K562 (cell line): ENCODE measurements around the gene RNF113B. TPM values are rescaled to one million over a fixed set of nuclear protein-coding genes. Genes with fewer than 3 reads are reported as not detected.

Experiments
- ATAC-seq: fragments of 200-7000 bp; cut with Tn5 transposase; 3 replicates; pipeline ENCODE4 v1.9.1; 2020; ENCODE audit warnings: moderate library complexity
- BruUV-seq: library from RNA; stranded (reverse); fragments of 400-500 nt; replicated peaks from 2 replicates; lab custom pipeline; 2021; lab: Mats Ljungman, UMichigan
- CTCF ChIA-PET: fragments of 300-600 bp; formaldehyde crosslinking; extraction: SDS; loops from one replicate; lab custom pipeline; 2021; ENCODE audit warnings: low intra/inter-chr PET ratio; lab: Yijun Ruan, JAX
- POLR2A ChIA-PET: fragments of 300-600, 350-650 bp; sonication (Branson Sonifier 250); formaldehyde crosslinking; extraction: SDS; loops from one replicate; lab custom pipeline; 2021; ENCODE audit warnings: antibody characterized with exemption, inconsistent platforms; lab: Yijun Ruan, JAX
- DNase-seq, 4 experiments: peaks; one replicate each; pipeline versions ENCODE4 v3.0.0 to v3.0.0-alpha.2; 2011 to 2018; ENCODE audit warnings: low spot score in 3 of 4, mixed read lengths in 3 of 4; ENCODE audit errors: extremely low read depth in 1 of 4
- FAIRE-seq: peaks from 2 replicates; lab custom pipeline; 2011; peaks lifted over from hg19 to GRCh38; lab: Jason Lieb, UNC
- H2AFZ ChIP-seq: 2 replicates; pipeline ENCODE4 v1.6.0; 2011; ENCODE audit warnings: low read depth, low read length, control low read depth, inconsistent platforms
- H3K27ac ChIP-seq: fragments of 200-600 bp; 3 replicates; pipeline ENCODE4 v1.8.0; 2011; ENCODE audit warnings: low read depth, mild to moderate bottlenecking, control low read depth, inconsistent platforms, low read length, moderate library complexity, mixed read lengths; ENCODE audit errors: extremely low read depth
- H3K27me3 ChIP-seq, 2 experiments: fragments of 300-600 bp in 1 of 2; 2 replicates in 1 of 2; 3 replicates in 1 of 2; pipeline versions ENCODE4 v1.6.0 to v1.8.0; 2011; ENCODE audit warnings: inconsistent platforms in 2 of 2, low read length in 2 of 2, mild to moderate bottlenecking in 1 of 2, mixed read lengths in 1 of 2, moderate library complexity in 1 of 2; ENCODE audit not compliant: control insufficient read depth in 2 of 2, insufficient read depth in 2 of 2
- H3K36me3 ChIP-seq: fragments of 300-600 bp; 3 replicates; pipeline ENCODE4 v1.8.0; 2011; ENCODE audit warnings: mild to moderate bottlenecking, low read length, inconsistent platforms; ENCODE audit not compliant: control insufficient read depth, insufficient read depth
- H3K4me1 ChIP-seq, 2 experiments: fragments of 200-600 bp in 1 of 2; replicated peaks in 1 of 2; 2 replicates in 1 of 2; 3 replicates in 1 of 2; pipeline versions ENCODE4 v1.5.1 to v1.8.0; 2011; ENCODE audit warnings: inconsistent platforms in 2 of 2, low read length in 2 of 2, mild to moderate bottlenecking in 1 of 2, mixed read lengths in 1 of 2, moderate library complexity in 1 of 2; ENCODE audit not compliant: control insufficient read depth in 2 of 2, insufficient read depth in 2 of 2
- H3K4me2 ChIP-seq: 2 replicates; pipeline ENCODE4 v1.6.1; 2011; ENCODE audit warnings: low read length, control low read depth, inconsistent platforms, mixed read lengths; ENCODE audit not compliant: insufficient read depth
- H3K4me3 ChIP-seq: fragments of 200-600 bp; sonication (generic), shearing (Covaris generic); 2 replicates; pipeline ENCODE4 v1.5.1; 2016; ENCODE audit warnings: control low read depth, inconsistent platforms
- H3K79me2 ChIP-seq: fragments of 200-600 bp; 3 replicates; pipeline ENCODE4 v1.8.0; 2011; ENCODE audit warnings: low read length, inconsistent platforms; ENCODE audit not compliant: control insufficient read depth, insufficient read depth
- H3K9ac ChIP-seq, 2 experiments: 2 replicates each; pipeline versions ENCODE4 v1.6.0 to v1.6.1; 2011; ENCODE audit warnings: low read depth in 2 of 2, low read length in 2 of 2, control low read depth in 1 of 2, inconsistent platforms in 1 of 2, mild to moderate bottlenecking in 1 of 2, mixed read lengths in 1 of 2; ENCODE audit not compliant: insufficient read depth in 1 of 2
- H3K9me1 ChIP-seq: one replicate; pipeline ENCODE4 v1.6.0; 2011; ENCODE audit warnings: inconsistent platforms, mild to moderate bottlenecking, low read length, moderate library complexity; ENCODE audit not compliant: control insufficient read depth, insufficient read depth
- H3K9me3 ChIP-seq: replicated peaks from 2 replicates; pipeline ENCODE4 v1.5.1; 2011; ENCODE audit warnings: low read depth, low read length, inconsistent platforms; ENCODE audit not compliant: control insufficient read depth, insufficient read depth
- H4K20me1 ChIP-seq: replicated peaks from 2 replicates; pipeline ENCODE4 v1.6.1; 2011; ENCODE audit warnings: low read length, inconsistent platforms, mixed read lengths; ENCODE audit not compliant: control insufficient read depth, insufficient read depth
- BRD9 ChIP-seq: fragments of 450-650 bp; IDR thresholded peaks from 2 replicates; pipeline ENCODE4 v1.6.1; 2018; ENCODE audit warnings: low read depth; ENCODE audit not compliant: partially characterized antibody
- CGGBP1 ChIP-seq: fragments of 250-450 bp; sonication (Bioruptor Pico); IDR thresholded peaks from 2 replicates; pipeline ENCODE4 v1.9.0; 2021; ENCODE audit warnings: mild to moderate bottlenecking
- GMEB1 ChIP-seq: fragments of 250-450 bp; sonication (Bioruptor Pico); IDR thresholded peaks from 2 replicates; pipeline ENCODE4 v1.4.0; 2020; ENCODE audit warnings: mild to moderate bottlenecking
- GTF3C2 ChIP-seq: IDR thresholded peaks from 3 replicates; pipeline ENCODE4 v1.6.1; 2011; ENCODE audit warnings: borderline replicate concordance, mild to moderate bottlenecking, moderate library complexity; ENCODE audit not compliant: insufficient read length; ENCODE audit errors: extremely low read depth
- HMGN3 ChIP-seq: IDR thresholded peaks from 2 replicates; pipeline ENCODE4 v1.6.1; 2011; ENCODE audit warnings: borderline replicate concordance, low read depth, mild to moderate bottlenecking, mixed read lengths, low read length; ENCODE audit not compliant: insufficient read length; ENCODE audit errors: extremely low read depth
- JUND ChIP-seq, 2 experiments: IDR thresholded peaks; 2 replicates in 1 of 2; 3 replicates in 1 of 2; pipeline ENCODE4 v1.6.1; 2011; ENCODE audit warnings: borderline replicate concordance in 2 of 2, low read depth in 2 of 2, low read length in 2 of 2, improper control_type of control experiment in 1 of 2, missing biosample characterization in 1 of 2, missing genetic modification characterization in 1 of 2, missing genetic modification reagents in 1 of 2
- RUNX1 ChIP-seq: sonication (generic); IDR thresholded peaks from 2 replicates; pipeline ENCODE4 v1.6.1; 2016; ENCODE audit warnings: antibody characterized with exemption, low read depth
- SIRT6 ChIP-seq: IDR thresholded peaks from one replicate; pipeline ENCODE4 v1.6.1; 2012; ENCODE audit warnings: low read depth, mild to moderate bottlenecking, control low read depth, inconsistent platforms, low read length, moderate library complexity
- SNRNP70 ChIP-seq: fragments of 200-400 bp; formaldehyde crosslinking; optimal IDR thresholded peaks from 2 replicates; pipeline ENCODE3; 2017; ENCODE audit warnings: low read depth, low read length
- SP1 ChIP-seq: sonication (generic); formaldehyde crosslinking; IDR thresholded peaks from 2 replicates; pipeline ENCODE4 v1.8.1; 2022; ENCODE audit warnings: mild to moderate bottlenecking, missing genetic modification reagents
- TAL1 ChIP-seq: fragments of 450-650 bp; IDR thresholded peaks from 2 replicates; pipeline ENCODE4 v1.6.1; 2016; ENCODE audit warnings: mild to moderate bottlenecking
- TARDBP ChIP-seq: fragments of 450-650 bp; IDR thresholded peaks from 2 replicates; pipeline ENCODE4 v1.6.1; 2016
- ZNF347 ChIP-seq: fragments of 450-650 bp; formaldehyde crosslinking; IDR thresholded peaks from 2 replicates; pipeline ENCODE4 v1.4.0; 2020; ENCODE audit warnings: low read depth, mild to moderate bottlenecking, moderate library complexity
- ZNF778 ChIP-seq: fragments of 450-650 bp; formaldehyde crosslinking; IDR thresholded peaks from 2 replicates; pipeline ENCODE4 v1.4.0; 2020; ENCODE audit warnings: mild to moderate bottlenecking, moderate library complexity
- WGBS: fragments of 100-300 bp; shearing (Covaris generic); methylation state at CpG from one replicate; pipeline ENCODE4 v1.1.6; 2016; ENCODE audit warnings: low coverage, mixed read lengths; ENCODE audit not compliant: insufficient coverage; ENCODE audit errors: missing lambda C conversion rate; 5-methylcytosine and 5-hydroxymethylcytosine counted together
- in situ Hi-C: fragments of 300-500 bp; cut with MboI; formaldehyde crosslinking; loops from 4 replicates; pipeline ENCODE4 v1.15.0; 2018; ENCODE audit warnings: inconsistent platforms, mixed read lengths
- intact Hi-C: fragments of 100-400 bp; cut with micrococcal nuclease; formaldehyde crosslinking; loops from 2 replicates; pipeline ENCODE4 v1.14.2; 2022
- polyA plus RNA-seq, 8 experiments: library from polyadenylated mRNA; depleted of rRNA in 4 of 8; stranded (reverse) in 5 of 8; unstranded in 3 of 8; fragments of >200 nt; fragmentation: Nextera tagmentation in 2 of 8; fragmentation: Illumina TruSeq in 1 of 8; extraction: Ambion mirVana in 2 of 8; extraction: Trizol in 1 of 8; gene quantifications; 2 replicates each; pipeline versions ENCODE4 v1.2.1 to v1.2.3, GENCODE V29; 2011 to 2014; ENCODE audit warnings: inconsistent platforms in 1 of 8, missing spikeins in 1 of 8
- total RNA-seq, 7 experiments: library from RNA; depleted of rRNA in 6 of 7; stranded (reverse); fragments of >200 nt in 6 of 7; fragmentation: Illumina TruSeq in 2 of 7; extraction: Trizol in 2 of 7; gene quantifications; 2 replicates each; pipeline versions ENCODE4 v1.2.1 to v1.2.3, GENCODE V29; 2011 to 2021; ENCODE audit warnings: low replicate concordance in 1 of 7
- TF ChIP-seq, protein P1 (sequence below): fragments of 450-650 bp; formaldehyde crosslinking; IDR thresholded peaks from 2 replicates; pipeline ENCODE4 v1.4.0; 2022; ENCODE audit warnings: missing genetic modification characterization

Gene RNF113B
- total and polyA plus RNA-seq, 9 of the 15 experiments (the other 6 are each of a cell fraction or from before 2014, with no cell fraction given), result 0.09 TPM; not detected in 8

DNA sequence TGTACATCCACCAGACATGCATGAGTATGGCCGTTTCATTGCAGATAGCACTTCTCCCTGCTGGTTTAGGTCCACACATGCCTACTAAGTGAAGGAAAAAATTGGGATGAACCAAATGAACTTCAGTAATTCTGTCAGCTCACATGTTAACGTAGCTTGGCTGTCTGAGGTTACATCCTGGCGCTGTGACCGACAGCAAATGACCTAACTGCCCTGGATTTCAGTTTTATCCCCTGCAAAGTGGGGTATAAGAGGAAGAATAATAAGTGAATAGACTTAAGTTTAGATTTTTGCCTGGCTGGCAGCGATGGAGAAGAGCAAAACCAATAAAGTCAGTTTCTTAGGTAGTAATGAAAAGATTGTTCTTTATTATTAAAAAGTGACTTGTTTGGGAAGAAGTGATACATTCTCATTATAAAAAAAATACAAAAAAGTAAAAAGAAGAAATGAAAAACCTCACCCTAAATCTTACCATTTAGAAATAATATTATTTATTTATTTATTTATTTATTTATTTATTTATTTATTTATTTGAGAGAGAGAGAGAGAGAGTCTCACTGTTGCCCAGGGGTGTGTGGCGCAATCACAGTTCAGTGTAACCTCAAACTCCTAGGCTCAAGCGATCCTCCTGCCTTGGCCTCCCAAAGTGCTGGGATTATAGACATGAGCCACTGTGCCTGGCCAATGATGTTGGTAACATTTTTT is 4.2 kb upstream of the RNF113B start (continued):
- TF ChIP-seq GMEB1 (CRISPR knock-in tag) (no peak), JUND (IDR thresholded peaks at IDR 0.05; ENCODE audit: borderline replicate concordance, low read depth, low read length) (no peak), JUND (tag; IDR thresholded peaks at IDR 0.05; ENCODE audit: borderline replicate concordance, low read depth, low read length) (no peak), SIRT6 (no peak), SP1 (CRISPR knock-in tag) (no peak), CGGBP1 (no peak), TARDBP (no peak), ZNF778 (CRISPR knock-in tag) (no peak), BRD9 (no peak)
- TF ChIP-seq, all 486 proteins: peak for 0

DNA sequence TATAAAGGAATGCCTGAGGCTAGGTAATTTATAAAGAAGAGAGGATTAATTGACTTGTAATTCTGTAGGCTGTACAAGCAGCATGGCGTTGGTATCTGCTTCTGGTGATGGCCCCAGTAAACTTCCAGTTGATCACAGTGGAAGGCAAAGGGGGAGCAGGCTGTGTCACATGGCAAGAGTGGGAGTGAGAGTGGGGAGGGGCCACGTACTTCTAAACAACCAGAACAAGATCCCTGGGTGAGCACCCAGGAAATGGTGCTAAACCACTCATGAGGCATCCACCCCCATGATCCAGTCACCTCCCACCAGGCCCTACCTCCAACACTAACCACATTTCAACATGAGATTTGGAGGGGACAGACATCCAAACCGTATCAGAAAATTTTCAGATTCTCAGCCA is 3.0 kb upstream of the RNF113B start:
- Histone ChIP-seq H4K20me1 (no peaks in the 10 kb centered on the region), H3K36me3 (no peaks in the 10 kb centered on the region), H3K27ac (no peak overlapping the region), H3K4me3 (no peak overlapping the region), H3K4me2 (no peak overlapping the region), H3K9me1 (no peaks in the 10 kb centered on the region), H3K4me1 (peaks cover 0 to 8% of the 10 kb centered on the region in 2 experiments; a peak in 2 of 5 replicates), H3K9ac (no peak overlapping the region), H3K27me3 (peaks cover 0 to 18% of the 10 kb centered on the region in 2 experiments; a peak in 4 of 5 replicates), H3K79me2 (no peaks in the 10 kb centered on the region), H3K9me3 (no peaks in the 10 kb centered on the region), H2AFZ (no peak overlapping the region)
- WGBS, result 0% methylated on average over 3 of the region's 3 CpGs
- DNase-seq, result no peak
- POLR2A ChIA-PET, result no interaction called here
- intact Hi-C loops, result no loop called here
- ATAC-seq, result no peak
- CTCF ChIA-PET, result no interaction called here
- FAIRE-seq, result no peak
- in situ Hi-C loops, result no loop called here
- no TSS peak for BruUV-seq
- TF ChIP-seq RUNX1, result no peak
- TF ChIP-seq, protein P1, sequence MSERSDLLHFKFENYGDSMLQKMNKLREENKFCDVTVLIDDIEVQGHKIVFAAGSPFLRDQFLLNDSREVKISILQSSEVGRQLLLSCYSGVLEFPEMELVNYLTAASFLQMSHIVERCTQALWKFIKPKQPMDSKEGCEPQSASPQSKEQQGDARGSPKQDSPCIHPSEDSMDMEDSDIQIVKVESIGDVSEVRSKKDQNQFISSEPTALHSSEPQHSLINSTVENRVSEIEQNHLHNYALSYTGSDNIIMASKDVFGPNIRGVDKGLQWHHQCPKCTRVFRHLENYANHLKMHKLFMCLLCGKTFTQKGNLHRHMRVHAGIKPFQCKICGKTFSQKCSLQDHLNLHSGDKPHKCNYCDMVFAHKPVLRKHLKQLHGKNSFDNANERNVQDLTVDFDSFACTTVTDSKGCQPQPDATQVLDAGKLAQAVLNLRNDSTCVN (CRISPR knock-in tag), result no peak
- no peak for TF ChIP-seq HMGN3
- no peak for TF ChIP-seq TAL1
- no peak for TF ChIP-seq GTF3C2
- no peak for TF ChIP-seq ZNF347
- no peak for TF ChIP-seq SNRNP70
